GM12873 (cell line): Measurements from ENCODE around the gene DLD.

Experiments
- CTCF ChIP-seq: IDR thresholded peaks from 2 replicates; pipeline ENCODE4 v1.5.1; 2012; ENCODE audit warnings: low read depth, mild to moderate bottlenecking, moderate library complexity, low read length, control low read depth; ENCODE audit not compliant: insufficient read depth; ENCODE audit errors: missing control alignments

Gene DLD

GRCh38 chr7:107961405-107961804 is 70.4 kb downstream of the DLD start:
- TF ChIP-seq CTCF: no peak

- no peak for TF ChIP-seq CTCF
Observed at GRCh38 chr7:107962817-107963216, 71.8 kb downstream of the DLD start.

DNA sequence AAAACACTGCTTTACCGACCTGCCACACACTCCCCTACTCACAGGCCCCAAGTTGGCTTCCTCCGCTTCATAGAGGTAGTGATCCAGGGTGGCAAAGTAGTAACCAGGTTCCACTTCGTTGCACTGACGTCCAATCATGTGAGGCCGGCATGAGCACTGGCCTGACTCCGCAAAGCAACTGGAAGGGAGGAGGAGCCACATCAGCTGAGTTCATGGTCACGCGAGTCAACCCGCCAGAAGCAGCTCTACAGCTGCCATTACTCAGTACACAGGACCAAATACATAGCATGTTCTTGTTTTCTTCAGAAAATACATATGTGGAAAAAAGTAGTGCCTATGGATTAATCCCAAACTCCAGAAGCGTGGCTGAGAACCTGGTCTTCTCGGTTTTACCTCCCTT is 73.5 kb downstream of the DLD start:
- TF ChIP-seq CTCF: no peak

DNA sequence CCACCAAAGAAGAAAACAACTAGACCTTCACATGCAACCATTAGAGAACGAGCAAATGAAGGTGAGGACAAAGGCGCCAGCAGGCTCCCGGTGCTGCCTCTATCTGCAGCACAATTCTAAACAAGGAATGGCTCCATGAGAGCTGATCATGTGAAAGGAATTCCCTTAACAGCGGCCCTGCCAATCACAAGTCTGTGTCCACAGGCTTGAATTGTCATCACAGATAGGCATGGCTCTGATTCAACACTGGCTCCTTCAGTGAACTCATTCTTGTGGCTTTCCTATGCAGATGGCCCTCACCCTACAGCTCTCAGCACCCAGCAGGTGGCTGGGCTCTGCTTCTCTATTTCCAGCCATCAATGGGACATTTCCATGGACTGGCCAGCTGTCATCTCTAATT is 75.7 kb downstream of the DLD start:
- no peak for TF ChIP-seq CTCF

GRCh38 chr7:107967420-107967819 is 76.4 kb downstream of the DLD start:
- no peak for TF ChIP-seq CTCF

- TF ChIP-seq CTCF: no peak
Observed at GRCh38 chr7:107968449-107968848, 77.5 kb downstream of the DLD start.

DNA sequence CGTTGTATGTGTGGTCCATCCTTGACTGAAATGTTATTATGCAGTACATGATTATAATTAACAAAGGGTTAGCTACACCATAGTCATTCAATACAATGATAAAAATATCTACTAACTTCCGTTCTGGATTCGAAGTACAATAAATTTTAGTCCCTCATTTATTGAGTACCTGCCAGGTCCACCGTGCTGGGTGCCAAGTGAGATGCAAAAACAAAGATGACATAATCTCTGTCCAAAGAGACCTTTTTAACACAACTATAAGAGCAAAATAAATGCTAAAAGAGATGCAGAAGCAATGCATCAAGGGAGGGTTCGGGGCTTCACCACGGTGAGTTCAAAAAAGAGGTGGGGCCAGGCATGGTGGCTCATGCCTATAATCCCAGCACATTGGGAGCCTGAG is 78.9 kb downstream of the DLD start:
- no peak for TF ChIP-seq CTCF
